Parathyroid adenoma (tissue), 2 donors: ENCODE data around the gene TMEM132D.

Experiments
- H2AFZ ChIP-seq: fragments of 300-600 bp; sonication (generic); one replicate; pipeline ENCODE4 v1.7.0; 2017; ENCODE audit warnings: antibody characterized with exemption, mild to moderate bottlenecking
- H3K27ac ChIP-seq: fragments of 300-600 bp; sonication (generic); one replicate; pipeline ENCODE4 v1.7.0; 2017
- H3K27me3 ChIP-seq: fragments of 300-600 bp; sonication (generic); one replicate; pipeline ENCODE4 v1.7.0; 2017; ENCODE audit warnings: low read length; ENCODE audit not compliant: control insufficient read depth, insufficient read depth
- H3K36me3 ChIP-seq: fragments of 300-600 bp; sonication (generic); one replicate; pipeline ENCODE4 v1.7.0; 2017; ENCODE audit warnings: low read length; ENCODE audit not compliant: control insufficient read depth, insufficient read depth
- H3K4me1 ChIP-seq: fragments of 300-600 bp; sonication (generic); one replicate; pipeline ENCODE4 v1.7.0; 2017; ENCODE audit warnings: control low read depth
- H3K4me2 ChIP-seq: fragments of 300-600 bp; sonication (generic); one replicate; pipeline ENCODE4 v1.7.0; 2017; ENCODE audit warnings: low read length
- H3K4me3 ChIP-seq: fragments of 300-600 bp; sonication (generic); one replicate; pipeline ENCODE4 v1.7.0; 2017; ENCODE audit warnings: low read depth, low read length
- H3K79me2 ChIP-seq: fragments of 300-600 bp; sonication (generic); one replicate; pipeline ENCODE4 v1.7.0; 2017; ENCODE audit warnings: control low read depth
- H3K9ac ChIP-seq: fragments of 300-600 bp; sonication (generic); one replicate; pipeline ENCODE4 v1.7.0; 2017; ENCODE audit warnings: mild to moderate bottlenecking
- H3K9me3 ChIP-seq: fragments of 300-600 bp; sonication (generic); one replicate; pipeline ENCODE4 v1.7.0; 2017; ENCODE audit warnings: low read length; ENCODE audit not compliant: control insufficient read depth
- CTCF ChIP-seq: fragments of 300-600 bp; sonication (generic); IDR thresholded peaks from one replicate; pipeline ENCODE4 v1.7.0; 2017; ENCODE audit warnings: antibody characterized with exemption, mild to moderate bottlenecking
- donor health status: primary hyperparathyroidism.

The TMEM132D gene

GRCh38 chr12:129588142-129588541 is 315.7 kb downstream of the TMEM132D start:
- no peak overlapping the region for H3K4me2 ChIP-seq
- no peaks in the 10 kb centered on the region for H3K36me3 ChIP-seq
- H3K9ac ChIP-seq: no peak overlapping the region
- H3K4me3 ChIP-seq: no peak overlapping the region
- no peaks in the 10 kb centered on the region for H3K79me2 ChIP-seq
- no peaks in the 10 kb centered on the region for H3K9me3 ChIP-seq
- TF ChIP-seq CTCF: no peak
- H3K27ac ChIP-seq: no peak overlapping the region
- no peaks in the 10 kb centered on the region for H3K4me1 ChIP-seq
- H3K27me3 ChIP-seq: no peaks in the 10 kb centered on the region
- H2AFZ ChIP-seq: no peak overlapping the region

DNA sequence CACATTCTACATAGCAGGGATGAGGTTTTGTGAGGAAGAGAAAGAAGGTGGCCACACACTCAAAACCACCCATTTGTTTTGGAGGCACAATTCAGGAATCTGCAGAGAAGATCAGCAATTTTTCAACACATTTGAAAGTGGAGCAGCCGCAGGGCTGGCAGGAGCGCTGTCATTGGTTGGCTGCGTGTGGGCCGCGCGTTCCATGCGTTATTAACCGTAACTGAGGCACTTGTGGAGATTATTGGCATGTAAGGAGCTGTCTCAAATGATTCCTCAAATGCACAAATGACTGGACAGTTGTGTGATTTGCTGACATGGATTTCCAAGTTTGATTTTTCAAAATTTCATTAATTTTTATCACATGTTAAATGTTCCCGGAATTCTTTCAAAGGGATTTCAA is 318.5 kb downstream of the TMEM132D start:
- no peak overlapping the region for H3K9ac ChIP-seq
- H2AFZ ChIP-seq: no peak overlapping the region
- no peaks in the 10 kb centered on the region for H3K79me2 ChIP-seq
- no peaks in the 10 kb centered on the region for H3K4me1 ChIP-seq
- H3K27ac ChIP-seq: no peak overlapping the region
- no peaks in the 10 kb centered on the region for H3K9me3 ChIP-seq
- H3K36me3 ChIP-seq: no peaks in the 10 kb centered on the region
- TF ChIP-seq CTCF: no peak
- no peaks in the 10 kb centered on the region for H3K27me3 ChIP-seq
- no peak overlapping the region for H3K4me3 ChIP-seq
- H3K4me2 ChIP-seq: no peak overlapping the region

DNA sequence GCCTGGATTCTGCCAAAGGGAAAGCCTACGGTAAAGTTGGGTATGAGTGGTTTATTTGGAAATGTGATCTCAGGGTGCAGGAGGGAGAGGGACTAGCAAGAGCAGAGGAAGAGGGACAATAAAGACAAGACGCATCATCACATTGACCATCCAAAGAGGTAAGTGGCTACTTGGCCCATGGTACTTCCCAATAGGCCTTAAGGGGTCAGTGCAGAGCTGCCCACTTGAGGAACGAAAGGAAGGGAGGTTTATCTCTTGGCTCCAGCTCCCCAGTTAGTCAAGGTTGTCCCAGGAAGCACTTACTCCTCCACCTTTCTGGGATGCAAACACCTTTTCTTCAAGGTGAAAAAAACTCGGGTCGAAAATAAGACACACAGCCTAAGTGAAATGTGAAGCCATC is 323.9 kb downstream of the TMEM132D start:
- H3K9ac ChIP-seq: no peak overlapping the region
- no peaks in the 10 kb centered on the region for H3K79me2 ChIP-seq
- no peak overlapping the region for H3K4me2 ChIP-seq
- H3K36me3 ChIP-seq: no peaks in the 10 kb centered on the region
- no peak overlapping the region for H3K27ac ChIP-seq
- TF ChIP-seq CTCF: no peak
- no peak overlapping the region for H3K4me3 ChIP-seq
- H3K9me3 ChIP-seq: no peaks in the 10 kb centered on the region
- H3K4me1 ChIP-seq: no peaks in the 10 kb centered on the region
- H2AFZ ChIP-seq: no peak overlapping the region
- H3K27me3 ChIP-seq: no peaks in the 10 kb centered on the region

DNA sequence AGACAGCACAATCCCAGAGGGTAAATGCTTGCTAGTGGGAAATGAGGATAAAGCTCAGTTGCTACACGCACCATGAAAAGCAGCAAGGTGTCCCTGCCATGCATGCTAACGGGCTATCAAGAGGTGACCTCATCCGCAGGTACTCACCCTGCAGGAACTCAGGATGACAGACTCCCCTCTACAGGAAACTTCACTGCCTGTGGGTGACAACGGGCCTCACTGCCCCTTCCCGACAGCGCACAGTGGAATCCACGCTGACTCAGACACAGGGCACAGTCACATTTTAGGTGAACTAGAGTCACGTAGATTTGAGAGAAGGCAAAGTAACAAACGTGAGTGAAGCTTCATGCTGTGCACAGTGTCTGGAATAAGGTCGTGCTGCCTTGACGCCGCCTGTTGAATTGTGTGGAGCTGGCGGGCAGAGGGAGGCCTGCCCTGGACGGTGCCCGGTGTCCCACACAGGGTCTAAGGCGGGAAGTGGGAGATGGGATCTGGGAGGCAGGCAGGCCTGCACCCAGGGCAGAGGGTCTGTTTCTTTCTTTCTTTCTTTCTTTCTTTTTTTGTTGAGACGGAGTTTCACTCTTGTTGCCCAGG is 331.8 kb downstream of the TMEM132D start:
- Histone ChIP-seq H3K79me2 (no peaks in the 10 kb centered on the region), H3K27ac (no peak overlapping the region), H3K4me1 (no peaks in the 10 kb centered on the region), H3K36me3 (no peaks in the 10 kb centered on the region), H3K4me2 (no peak overlapping the region), H3K27me3 (no peaks in the 10 kb centered on the region), H2AFZ (no peak overlapping the region), H3K9ac (no peak overlapping the region), H3K9me3 (no peaks in the 10 kb centered on the region), H3K4me3 (no peak overlapping the region)
- TF ChIP-seq CTCF: no peak

DNA sequence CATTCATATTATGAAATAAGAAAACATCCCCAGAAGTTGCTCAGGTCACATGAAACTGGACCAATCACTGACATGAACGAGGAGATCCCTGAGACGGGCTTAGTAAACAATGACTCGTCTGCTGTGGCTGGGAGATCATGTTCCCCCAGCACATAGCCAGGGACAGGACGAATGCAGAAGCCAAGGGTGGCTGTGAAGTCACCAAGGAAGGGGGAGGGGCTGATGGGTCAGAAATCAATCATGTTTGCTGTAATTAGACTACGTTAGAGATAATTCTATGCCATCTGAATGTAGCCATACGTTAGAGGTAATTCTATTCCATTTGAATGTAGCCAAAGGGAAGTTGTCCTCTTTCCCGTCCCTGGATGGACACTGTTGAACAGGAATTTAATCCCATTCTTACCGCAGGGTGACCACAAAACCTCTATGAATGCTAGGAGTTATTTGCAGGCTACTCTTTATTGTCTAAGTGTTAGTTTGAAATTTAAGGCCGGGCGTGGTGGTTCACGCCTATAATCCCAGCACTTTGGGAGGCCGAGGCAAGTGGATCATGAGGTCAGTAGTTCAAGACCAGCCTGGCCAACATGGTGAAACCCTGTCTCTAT is 332.9 kb downstream of the TMEM132D start:
- no peak overlapping the region for H3K27ac ChIP-seq
- H3K27me3 ChIP-seq: no peaks in the 10 kb centered on the region
- H3K36me3 ChIP-seq: no peaks in the 10 kb centered on the region
- no peak for TF ChIP-seq CTCF
- H3K9me3 ChIP-seq: no peaks in the 10 kb centered on the region
- H3K9ac ChIP-seq: no peak overlapping the region
- H2AFZ ChIP-seq: no peak overlapping the region
- H3K4me1 ChIP-seq: no peaks in the 10 kb centered on the region
- no peak overlapping the region for H3K4me2 ChIP-seq
- no peak overlapping the region for H3K4me3 ChIP-seq
- H3K79me2 ChIP-seq: no peaks in the 10 kb centered on the region
